Mesendoderm (in vitro differentiated cells): ENCODE results near the gene ATP11C.

Experiments used
- DNase-seq: peaks from one replicate; pipeline ENCODE4 v3.0.0; 2013
- H2AK5ac ChIP-seq: 2 replicates; pipeline ENCODE4 v1.6.1; 2013; ENCODE audit warnings: low read length, inconsistent platforms
- H2BK120ac ChIP-seq: 2 replicates; pipeline ENCODE4 v1.6.1; 2013; ENCODE audit warnings: low read depth, mild to moderate bottlenecking, low read length, moderate library complexity, mixed read lengths
- H2BK15ac ChIP-seq: replicated peaks from 2 replicates; pipeline ENCODE4 v1.6.1; 2013; ENCODE audit warnings: low read depth, mild to moderate bottlenecking, moderate library complexity
- H2BK5ac ChIP-seq: 2 replicates; pipeline ENCODE4 v1.6.1; 2013; ENCODE audit warnings: low read length, inconsistent platforms
- H3K18ac ChIP-seq: 2 replicates; pipeline ENCODE4 v1.6.1; 2013; ENCODE audit warnings: mild to moderate bottlenecking, low read length, mixed read lengths
- H3K23ac ChIP-seq: one replicate; pipeline ENCODE4 v1.6.1; 2013; ENCODE audit warnings: low read length
- H3K27ac ChIP-seq: 2 replicates; pipeline ENCODE4 v1.5.1; 2013; ENCODE audit warnings: low read depth, mild to moderate bottlenecking, inconsistent platforms, low read length, moderate library complexity
- H3K27me3 ChIP-seq: 2 replicates; pipeline ENCODE4 v1.6.1; 2013; ENCODE audit warnings: low read length, control low read depth, mild to moderate bottlenecking, inconsistent platforms; ENCODE audit not compliant: insufficient read depth, poor library complexity
- H3K36me3 ChIP-seq: 2 replicates; pipeline ENCODE4 v1.6.1; 2013; ENCODE audit warnings: low read length, inconsistent platforms; ENCODE audit not compliant: control insufficient read depth, insufficient read depth
- H3K4ac ChIP-seq: one replicate; pipeline ENCODE4 v1.6.1; 2013; ENCODE audit warnings: low read depth, mild to moderate bottlenecking, low read length, moderate library complexity
- H3K4me1 ChIP-seq: 2 replicates; pipeline ENCODE4 v1.6.1; 2013; ENCODE audit warnings: low read depth, low read length, inconsistent platforms; ENCODE audit not compliant: control insufficient read depth
- H3K4me2 ChIP-seq: 2 replicates; pipeline ENCODE4 v1.6.1; 2013; ENCODE audit warnings: low read length
- H3K4me3 ChIP-seq: 2 replicates; pipeline ENCODE4 v1.5.1; 2013; ENCODE audit warnings: mild to moderate bottlenecking, low read length
- H3K56ac ChIP-seq: one replicate; pipeline ENCODE4 v1.6.1; 2013; ENCODE audit warnings: low read length
- H3K79me1 ChIP-seq: 2 replicates; pipeline ENCODE4 v1.6.1; 2013; ENCODE audit warnings: low read length, inconsistent platforms
- H3K79me2 ChIP-seq: 2 replicates; pipeline ENCODE4 v1.6.1; 2013; ENCODE audit warnings: mild to moderate bottlenecking, low read length; ENCODE audit not compliant: control insufficient read depth, insufficient read depth
- H3K9ac ChIP-seq: 2 replicates; pipeline ENCODE4 v1.6.1; 2013; ENCODE audit warnings: low read length, inconsistent platforms
- H4K5ac ChIP-seq: one replicate; pipeline ENCODE4 v1.6.1; 2013; ENCODE audit warnings: low read length
- H4K8ac ChIP-seq: one replicate; pipeline ENCODE4 v1.6.1; 2013; ENCODE audit warnings: low read depth, mild to moderate bottlenecking, control low read depth, low read length, moderate library complexity
- WGBS: extraction: QIAGEN DNeasy Blood & Tissue Kit; methylation state at CpG from one replicate; pipeline ENCODE4 v1.1.7; 2013; ENCODE audit warnings: low lambda C conversion rate, missing lambda C conversion rate; ENCODE audit not compliant: insufficient coverage; ENCODE audit errors: extremely low coverage; 5-methylcytosine and 5-hydroxymethylcytosine counted together

ATP11C gene

DNA sequence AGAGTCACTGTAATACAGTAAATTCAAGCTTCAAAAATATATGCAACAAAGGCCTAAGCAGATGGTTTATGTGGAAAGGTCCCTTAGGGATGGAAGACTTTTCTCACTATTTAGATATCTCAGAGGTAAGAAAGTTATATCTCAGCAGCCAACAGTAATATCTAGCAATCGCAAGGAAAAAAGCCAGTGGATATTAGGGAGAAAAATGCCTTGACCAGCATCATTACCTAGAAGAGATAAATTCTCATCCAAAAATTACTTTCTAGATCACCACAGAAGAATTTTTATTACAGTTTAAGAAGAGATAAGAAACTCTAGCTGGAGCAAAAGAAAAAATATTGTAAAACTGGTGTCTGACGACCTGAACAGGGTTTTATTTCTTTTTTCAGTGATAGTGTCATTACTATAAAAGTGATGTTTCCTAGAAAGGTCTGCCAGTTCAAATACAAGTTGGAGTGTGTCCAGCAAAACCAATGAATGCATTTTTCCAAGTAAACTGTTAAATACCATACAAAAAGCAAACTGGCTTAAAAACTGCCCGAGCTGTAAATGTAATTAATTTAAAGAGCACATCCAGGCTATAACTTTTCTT, 100.0 kb downstream of the ATP11C start:
- Histone ChIP-seq H3K79me1 (no peaks in the 10 kb centered on the region), H3K4ac (no peak overlapping the region), H3K9ac (no peak overlapping the region), H3K56ac (no peak overlapping the region), H3K4me3 (no peak overlapping the region), H3K4me2 (no peak overlapping the region), H3K36me3 (no peaks in the 10 kb centered on the region), H3K4me1 (peaks cover 2% of the 10 kb centered on the region), H4K8ac (no peak overlapping the region), H4K5ac (no peak overlapping the region), H3K27ac (no peak overlapping the region), H3K18ac (no peak overlapping the region), H3K27me3 (no peaks in the 10 kb centered on the region), H2AK5ac (no peak overlapping the region), H2BK15ac (no peak overlapping the region), H2BK120ac (no peak overlapping the region), H2BK5ac (no peak overlapping the region), H3K79me2 (peaks cover 1% of the 10 kb centered on the region), H3K23ac (no peak overlapping the region)
- WGBS = no CpG with 5 or more reads among the region's 3 CpGs
- DNase-seq = no peak

DNA sequence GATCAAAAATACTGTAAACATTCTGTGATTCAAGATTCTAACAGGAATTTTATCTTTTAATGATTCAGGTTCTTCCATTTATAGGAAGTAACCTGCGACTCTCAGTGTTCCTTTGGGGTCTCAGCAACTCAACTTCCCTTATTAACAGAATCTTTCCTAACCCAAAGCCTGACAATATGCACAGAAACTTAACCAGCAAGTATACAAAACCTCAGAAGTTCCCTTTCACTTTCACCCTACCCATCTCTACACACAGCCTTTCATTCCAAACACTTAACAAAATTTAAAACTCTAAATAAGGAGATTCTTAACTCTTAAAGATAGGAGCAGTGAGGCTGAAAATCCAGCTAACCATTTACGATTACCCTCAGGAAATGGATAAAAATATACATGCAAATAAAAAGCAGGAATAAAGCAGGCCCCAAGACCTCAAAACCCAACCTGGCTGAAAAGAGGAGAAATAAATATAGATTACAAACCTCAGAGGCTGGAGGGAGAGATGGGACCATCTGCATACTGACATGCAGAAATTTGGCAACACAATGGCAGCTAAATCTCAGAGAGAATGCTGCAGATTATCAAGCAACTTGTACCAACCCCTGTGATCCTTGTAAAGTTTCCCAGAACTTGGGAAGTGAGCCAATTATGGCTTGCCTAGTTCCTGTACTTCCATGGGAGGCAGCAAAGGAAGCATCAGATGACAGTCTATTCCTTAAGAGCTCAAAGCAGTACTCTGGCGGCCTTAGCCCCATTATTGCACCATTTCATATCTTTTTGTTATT, 101.0 kb downstream of the ATP11C start:
- H4K8ac ChIP-seq = no peak overlapping the region
- H3K4me2 ChIP-seq = no peak overlapping the region
- H3K9ac ChIP-seq = no peak overlapping the region
- DNase-seq = peak; percentile 54
- no peak overlapping the region for H3K18ac ChIP-seq
- H3K27me3 ChIP-seq = no peaks in the 10 kb centered on the region
- no peak overlapping the region for H3K4me3 ChIP-seq
- H2BK15ac ChIP-seq = no peak overlapping the region
- no peak overlapping the region for H3K56ac ChIP-seq
- peaks cover 2% of the 10 kb centered on the region for H3K4me1 ChIP-seq
- H2AK5ac ChIP-seq = no peak overlapping the region
- H3K79me1 ChIP-seq = no peaks in the 10 kb centered on the region
- H3K4ac ChIP-seq = no peak overlapping the region
- H2BK120ac ChIP-seq = no peak overlapping the region
- H3K23ac ChIP-seq = no peak overlapping the region
- H3K79me2 ChIP-seq = peaks cover 1% of the 10 kb centered on the region
- WGBS = no CpG with 5 or more reads among the region's 3 CpGs
- H3K27ac ChIP-seq = no peak overlapping the region
- no peaks in the 10 kb centered on the region for H3K36me3 ChIP-seq
- no peak overlapping the region for H4K5ac ChIP-seq
- no peak overlapping the region for H2BK5ac ChIP-seq

GRCh38 chrX:139831017-139831416, 101.8 kb downstream of the ATP11C start:
- H3K4me1 ChIP-seq = peaks cover 2% of the 10 kb centered on the region
- no peak overlapping the region for H2AK5ac ChIP-seq
- H3K4ac ChIP-seq = no peak overlapping the region
- no peak overlapping the region for H3K4me3 ChIP-seq
- H4K8ac ChIP-seq = no peak overlapping the region
- H3K9ac ChIP-seq = no peak overlapping the region
- no peak overlapping the region for H2BK15ac ChIP-seq
- H4K5ac ChIP-seq = no peak overlapping the region
- H3K27me3 ChIP-seq = no peaks in the 10 kb centered on the region
- DNase-seq = no peak
- no peak overlapping the region for H2BK120ac ChIP-seq
- no peak overlapping the region for H2BK5ac ChIP-seq
- H3K4me2 ChIP-seq = no peak overlapping the region
- H3K56ac ChIP-seq = no peak overlapping the region
- H3K79me2 ChIP-seq = peaks cover 1% of the 10 kb centered on the region
- H3K18ac ChIP-seq = no peak overlapping the region
- no peak overlapping the region for H3K27ac ChIP-seq
- H3K79me1 ChIP-seq = no peaks in the 10 kb centered on the region
- no peaks in the 10 kb centered on the region for H3K36me3 ChIP-seq
- H3K23ac ChIP-seq = no peak overlapping the region

DNA sequence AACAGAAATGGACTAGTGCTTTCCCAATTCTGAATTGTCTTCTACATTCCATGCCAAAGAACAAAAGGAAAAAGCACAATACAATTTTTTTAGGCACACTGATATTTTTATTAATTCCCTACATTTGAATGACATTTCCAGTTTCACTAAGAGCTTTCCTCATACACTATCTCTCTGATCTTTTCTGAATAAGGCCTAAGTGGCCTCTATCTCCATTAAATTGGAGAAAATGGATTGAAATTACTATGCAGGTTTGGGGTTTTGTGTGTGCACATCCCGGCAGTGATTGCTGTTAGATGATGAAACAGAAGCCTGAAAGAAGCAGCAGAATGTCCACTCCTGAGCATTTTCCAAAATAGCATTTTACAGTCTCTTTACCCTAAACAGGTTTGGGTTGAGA, 104.0 kb downstream of the ATP11C start:
- no peak overlapping the region for H3K18ac ChIP-seq
- H3K27ac ChIP-seq = no peak overlapping the region
- no peak overlapping the region for H4K5ac ChIP-seq
- no peak overlapping the region for H2BK5ac ChIP-seq
- no peak overlapping the region for H3K23ac ChIP-seq
- no CpG with 5 or more reads among the region's 1 CpG for WGBS
- H3K4me2 ChIP-seq = no peak overlapping the region
- H2BK15ac ChIP-seq = no peak overlapping the region
- H3K4me1 ChIP-seq = peaks cover 2% of the 10 kb centered on the region
- no peak overlapping the region for H4K8ac ChIP-seq
- no peak for DNase-seq
- H3K79me2 ChIP-seq = no peaks in the 10 kb centered on the region
- H3K56ac ChIP-seq = no peak overlapping the region
- no peak overlapping the region for H2BK120ac ChIP-seq
- no peaks in the 10 kb centered on the region for H3K36me3 ChIP-seq
- H3K9ac ChIP-seq = no peak overlapping the region
- H3K4ac ChIP-seq = no peak overlapping the region
- H2AK5ac ChIP-seq = no peak overlapping the region
- H3K27me3 ChIP-seq = no peaks in the 10 kb centered on the region
- H3K4me3 ChIP-seq = no peak overlapping the region
- no peaks in the 10 kb centered on the region for H3K79me1 ChIP-seq

GRCh38 chrX:139828033-139828432, 104.8 kb downstream of the ATP11C start:
- no peak overlapping the region for H3K27ac ChIP-seq
- no peak overlapping the region for H3K4ac ChIP-seq
- H2BK120ac ChIP-seq = no peak overlapping the region
- no peak overlapping the region for H3K4me3 ChIP-seq
- no peaks in the 10 kb centered on the region for H3K79me1 ChIP-seq
- no peak overlapping the region for H3K4me2 ChIP-seq
- no peak overlapping the region for H2BK15ac ChIP-seq
- H3K23ac ChIP-seq = no peak overlapping the region
- H3K36me3 ChIP-seq = no peaks in the 10 kb centered on the region
- H3K79me2 ChIP-seq = no peaks in the 10 kb centered on the region
- H3K9ac ChIP-seq = no peak overlapping the region
- no peak overlapping the region for H3K56ac ChIP-seq
- no peak overlapping the region for H4K8ac ChIP-seq
- no peak for DNase-seq
- H3K27me3 ChIP-seq = no peaks in the 10 kb centered on the region
- H3K4me1 ChIP-seq = peaks cover 2% of the 10 kb centered on the region
- WGBS = no CpG with 5 or more reads among the region's 1 CpG
- H4K5ac ChIP-seq = no peak overlapping the region
- no peak overlapping the region for H2AK5ac ChIP-seq
- no peak overlapping the region for H3K18ac ChIP-seq
- no peak overlapping the region for H2BK5ac ChIP-seq
